ENCODE data around the gene NDUFAF8. TPM values are rescaled to one million over a fixed set of nuclear protein-coding genes. Genes with fewer than 3 reads are reported as not detected.

NDUFAF8 gene
- total RNA-seq, 2 experiments from 2014 or later: 42.3 to 48.3 TPM

DNA sequence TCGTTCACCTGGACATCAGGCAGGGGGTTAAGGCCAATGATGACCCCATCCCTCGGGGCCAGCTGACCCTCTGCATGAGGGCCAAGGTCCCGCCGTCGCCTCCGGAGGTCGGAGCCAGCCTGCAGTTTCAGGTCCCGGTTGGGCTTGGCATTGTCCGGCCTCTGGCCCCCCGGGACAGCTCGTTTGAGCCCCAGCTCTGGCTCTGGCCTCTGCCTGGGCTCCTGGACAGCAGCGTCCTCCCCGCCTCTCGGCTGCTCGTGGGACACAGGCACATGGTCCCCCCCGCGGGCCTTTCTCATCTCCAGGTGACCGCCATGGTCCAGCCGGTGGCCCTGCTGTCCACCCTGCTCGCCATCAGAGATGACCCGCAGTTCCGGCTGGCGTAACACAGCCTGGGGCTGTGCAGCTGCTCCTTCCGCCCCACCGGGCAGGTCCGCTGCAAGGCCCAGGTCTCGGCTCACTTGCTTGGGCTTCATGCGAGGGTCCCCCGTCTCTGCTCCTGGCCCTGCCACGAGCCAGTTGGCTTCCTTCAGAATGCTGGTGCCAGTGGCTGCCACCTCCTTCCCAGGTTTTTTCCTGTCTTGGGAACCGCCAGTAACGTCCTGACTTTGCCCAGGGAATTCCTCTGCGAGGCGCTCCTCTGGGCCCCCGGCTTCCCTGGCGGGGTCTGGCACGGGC is 6.7 kb downstream of the NDUFAF8 start:
- H3K27me3 Mint-ChIP-seq (ENCODE audit: low read depth): no peaks in the 10 kb centered on the region
- H3K27ac Mint-ChIP-seq: no peak overlapping the region
- DNase-seq: no peak
- H3K4me1 Mint-ChIP-seq (ENCODE audit: low read depth): peaks cover 17% of the 10 kb centered on the region
- POLR2A ChIA-PET: interaction anchor here (0.5 kb wide), 1 partner anchor 638 kb away, joined by 5 read pairs; no protein-coding TSS in a partner anchor
- H3K36me3 Mint-ChIP-seq (ENCODE audit: low read depth): peaks cover 23% of the 10 kb centered on the region
- CTCF ChIA-PET: no interaction called here
- no peak overlapping the region for H3K4me3 Mint-ChIP-seq
- H3K9me3 Mint-ChIP-seq (ENCODE audit: insufficient read depth): no peaks in the 10 kb centered on the region
- ATAC-seq: no peak

- ChIA-PET POLR2A (no interaction called here), CTCF (no interaction called here)
- Mint-ChIP-seq H3K36me3 (ENCODE audit: low read depth) (peaks cover 23% of the 10 kb centered on the region), H3K4me1 (ENCODE audit: low read depth) (peaks cover 12% of the 10 kb centered on the region), H3K27ac (no peak overlapping the region), H3K4me3 (no peak overlapping the region), H3K27me3 (ENCODE audit: low read depth) (no peaks in the 10 kb centered on the region), H3K9me3 (ENCODE audit: insufficient read depth) (no peaks in the 10 kb centered on the region)
- no peak for DNase-seq
- ATAC-seq: no peak
Observed at GRCh38 chr17:81246343-81246670, 7.2 kb downstream of the NDUFAF8 start.

DNA sequence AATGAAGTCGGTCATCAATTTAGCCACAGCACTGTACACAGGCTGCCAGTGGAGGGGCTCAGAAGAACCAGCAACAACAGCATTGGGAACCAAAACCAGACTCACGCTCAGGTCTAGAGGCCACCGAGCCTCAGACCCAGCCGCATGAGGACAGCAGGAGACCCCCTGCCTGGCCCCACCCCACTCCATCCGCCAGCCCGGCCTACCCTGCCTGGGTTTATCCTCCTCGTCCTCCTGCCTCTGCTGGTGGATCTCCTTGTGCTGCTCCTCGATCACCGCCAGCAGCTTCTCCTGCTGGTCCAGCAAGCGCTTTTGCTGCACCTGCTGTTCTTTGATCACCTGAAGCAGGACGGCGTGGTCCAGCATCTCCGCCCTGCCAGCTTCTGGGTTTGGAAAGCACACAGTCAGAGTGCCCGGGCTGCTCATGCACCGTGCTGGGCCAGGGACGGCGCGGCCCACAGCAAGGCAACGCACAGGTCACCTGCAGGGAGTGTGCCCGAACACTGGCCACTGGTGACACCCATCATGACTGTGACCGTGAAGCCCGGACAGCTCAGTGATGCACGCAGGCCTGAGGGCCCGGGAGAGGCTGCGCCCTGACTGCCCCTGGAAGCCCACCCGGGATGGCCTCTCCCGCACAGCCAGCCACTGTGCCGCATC is 7.7 kb downstream of the NDUFAF8 start:
- ATAC-seq: no peak
- CTCF ChIA-PET: no interaction called here
- no peak for DNase-seq
- POLR2A ChIA-PET: no interaction called here
- H3K36me3 Mint-ChIP-seq (ENCODE audit: low read depth): peaks cover 23% of the 10 kb centered on the region
- H3K27me3 Mint-ChIP-seq (ENCODE audit: low read depth): no peaks in the 10 kb centered on the region
- no peaks in the 10 kb centered on the region for H3K9me3 Mint-ChIP-seq (ENCODE audit: insufficient read depth)
- peaks cover 12% of the 10 kb centered on the region for H3K4me1 Mint-ChIP-seq (ENCODE audit: low read depth)
- H3K4me3 Mint-ChIP-seq: no peak overlapping the region
- peak overlapping the region; percentile 30 for H3K27ac Mint-ChIP-seq

DNA sequence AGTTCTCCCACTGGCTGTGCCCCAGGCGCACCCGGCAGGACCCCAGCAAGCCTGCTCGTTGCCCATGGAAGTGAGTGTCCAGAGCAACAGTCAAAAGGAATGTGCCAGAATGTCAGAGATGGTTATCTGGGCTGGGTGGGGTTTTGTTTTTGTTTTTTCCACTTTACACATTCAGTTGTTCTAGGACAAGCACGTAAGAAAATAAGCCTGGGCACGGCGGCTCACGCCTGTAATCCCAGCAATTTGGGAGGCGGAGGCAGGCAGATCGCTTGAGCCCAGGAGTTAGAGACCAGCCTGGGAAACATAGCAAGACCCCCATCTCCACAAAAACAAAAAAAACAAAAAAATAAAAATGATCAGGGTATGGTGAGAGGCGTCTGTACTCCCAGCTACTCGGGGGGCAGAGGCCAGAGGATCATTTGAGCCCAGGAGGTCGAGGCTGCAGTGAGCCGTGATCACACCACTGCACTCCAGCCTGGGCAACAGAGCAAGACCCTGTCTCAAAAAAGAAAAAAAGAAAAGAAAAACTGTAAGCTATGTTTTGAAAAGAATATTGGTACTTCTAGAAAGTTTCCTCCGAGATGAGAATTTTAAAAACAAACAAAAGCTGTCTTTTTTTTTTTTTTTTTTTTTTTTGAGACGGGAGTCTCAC is 8.3 kb downstream of the NDUFAF8 start:
- DNase-seq (no peak), ATAC-seq (no peak)
- no peak overlapping the region for H3K27ac Mint-ChIP-seq
- no peaks in the 10 kb centered on the region for H3K9me3 Mint-ChIP-seq (ENCODE audit: insufficient read depth)
- H3K4me1 Mint-ChIP-seq (ENCODE audit: low read depth): peaks cover 10% of the 10 kb centered on the region
- H3K36me3 Mint-ChIP-seq (ENCODE audit: low read depth): peaks cover 20% of the 10 kb centered on the region
- no peak overlapping the region for H3K4me3 Mint-ChIP-seq
- H3K27me3 Mint-ChIP-seq (ENCODE audit: low read depth): no peaks in the 10 kb centered on the region
- CTCF ChIA-PET: no interaction called here
- POLR2A ChIA-PET: interaction anchor here (1.3 kb wide), 1 partner anchor 8 kb away, joined by 5 read pairs; the partner anchor contains the start of genes NDUFAF8 and TEPSIN

DNA sequence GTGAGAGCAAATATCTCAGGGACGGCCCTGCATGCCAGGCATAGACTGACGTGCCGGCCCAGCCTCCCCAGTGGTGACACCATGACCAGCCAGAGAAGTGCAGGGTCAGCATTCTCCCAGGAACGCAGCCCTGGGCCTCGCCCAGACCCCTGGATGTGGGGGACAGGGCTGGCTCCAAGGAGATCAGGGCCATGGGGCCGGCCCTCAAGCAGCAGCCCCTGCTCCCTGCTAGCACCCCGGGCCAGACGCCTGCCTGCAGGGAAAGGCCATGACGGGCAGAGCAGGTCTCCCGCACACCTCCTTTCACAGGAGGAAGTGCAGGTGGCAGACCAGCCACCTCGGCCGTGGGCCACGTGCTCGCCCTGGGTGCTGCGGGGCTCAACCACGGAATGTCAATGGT is 9.5 kb downstream of the NDUFAF8 start:
- H3K9me3 Mint-ChIP-seq (ENCODE audit: insufficient read depth): no peaks in the 10 kb centered on the region
- ATAC-seq: no peak
- no peak overlapping the region for H3K4me3 Mint-ChIP-seq
- peaks cover 13% of the 10 kb centered on the region for H3K4me1 Mint-ChIP-seq (ENCODE audit: low read depth)
- H3K27me3 Mint-ChIP-seq (ENCODE audit: low read depth): no peaks in the 10 kb centered on the region
- H3K36me3 Mint-ChIP-seq (ENCODE audit: low read depth): peaks cover 27% of the 10 kb centered on the region
- no peak for DNase-seq
- CTCF ChIA-PET: no interaction called here
- POLR2A ChIA-PET: interaction anchor here (1.3 kb wide), 1 partner anchor 9 kb away, joined by 5 read pairs; the partner anchor contains the start of genes NDUFAF8 and TEPSIN
- no peak overlapping the region for H3K27ac Mint-ChIP-seq

GRCh38 chr17:81249223-81250040 is 10.3 kb downstream of the NDUFAF8 start:
- H3K4me1 Mint-ChIP-seq (ENCODE audit: low read depth): peaks cover 13% of the 10 kb centered on the region
- no peak for ATAC-seq
- CTCF ChIA-PET: no interaction called here

DNA sequence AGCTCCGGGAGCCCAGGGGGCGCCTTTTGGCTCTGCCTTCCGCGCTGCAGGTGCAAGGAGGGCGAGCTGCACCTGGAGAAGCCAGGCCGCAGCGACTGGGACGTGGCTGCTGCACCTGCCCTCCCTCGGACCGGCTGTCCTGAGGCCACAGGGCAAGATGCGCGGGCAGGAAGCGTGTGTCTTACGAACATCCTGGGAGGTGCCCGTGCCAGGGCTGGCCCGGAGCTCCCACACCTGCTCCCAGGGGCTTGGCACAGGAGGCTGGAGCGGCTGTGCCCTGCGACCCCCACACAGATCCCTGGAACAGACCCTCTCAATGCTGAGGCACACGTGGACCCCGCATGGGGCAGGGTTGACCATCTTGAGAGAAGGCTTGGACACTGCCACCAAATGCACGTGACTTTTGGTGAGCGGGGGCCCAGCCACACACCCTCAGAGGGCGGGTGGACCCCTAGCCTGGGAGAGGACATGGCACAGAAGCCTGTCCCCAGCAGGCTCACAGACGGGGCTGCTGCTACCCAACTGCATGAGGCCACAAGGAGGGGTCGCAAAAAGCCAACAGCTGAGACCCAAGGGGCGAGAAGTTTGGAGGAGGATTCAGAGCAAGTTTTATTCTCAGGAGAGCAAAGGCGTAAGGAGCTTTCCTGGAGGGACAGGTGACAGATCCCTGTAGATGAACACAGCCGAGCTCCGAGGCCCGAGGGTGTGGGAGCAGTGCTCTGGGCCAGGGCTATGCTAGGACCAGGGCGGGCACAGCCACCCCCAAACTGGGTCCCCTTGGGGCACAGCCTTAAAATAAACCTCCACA is 11.4 kb downstream of the NDUFAF8 start:
- no peak for DNase-seq
- ChIA-PET POLR2A (no interaction called here), CTCF (no interaction called here)
- Mint-ChIP-seq H3K9me3 (ENCODE audit: insufficient read depth) (no peaks in the 10 kb centered on the region), H3K4me1 (ENCODE audit: low read depth) (peaks cover 11% of the 10 kb centered on the region), H3K4me3 (no peak overlapping the region), H3K27me3 (ENCODE audit: low read depth) (no peaks in the 10 kb centered on the region), H3K36me3 (ENCODE audit: low read depth) (peaks cover 24% of the 10 kb centered on the region), H3K27ac (no peak overlapping the region)
- no peak for ATAC-seq

More at GRCh38 chr17:81249223-81250040, 10.3 kb downstream of the NDUFAF8 start:
- POLR2A ChIA-PET: interaction anchor here (0.6 kb wide), 1 partner anchor 16 kb away, joined by 3 read pairs; no protein-coding TSS in a partner anchor
- Mint-ChIP-seq H3K4me3 (no peak overlapping the region), H3K36me3 (ENCODE audit: low read depth) (peaks cover 27% of the 10 kb centered on the region), H3K27ac (no peak overlapping the region), H3K9me3 (ENCODE audit: insufficient read depth) (no peaks in the 10 kb centered on the region), H3K27me3 (ENCODE audit: low read depth) (no peaks in the 10 kb centered on the region)
- no peak for DNase-seq

- ATAC-seq (no peak), DNase-seq (no peak)
- Mint-ChIP-seq H3K27ac (no peak overlapping the region), H3K9me3 (ENCODE audit: insufficient read depth) (no peaks in the 10 kb centered on the region), H3K36me3 (ENCODE audit: low read depth) (peaks cover 24% of the 10 kb centered on the region), H3K4me1 (ENCODE audit: low read depth) (peaks cover 11% of the 10 kb centered on the region), H3K27me3 (ENCODE audit: low read depth) (no peaks in the 10 kb centered on the region), H3K4me3 (no peak overlapping the region)
- ChIA-PET POLR2A (interaction anchor here (0.9 kb wide), 1 partner anchor 11 kb away, joined by 3 read pairs; no protein-coding TSS in a partner anchor), CTCF (interaction anchor here (2.5 kb wide), 1 partner anchor 233 kb away, joined by 26 read pairs; no protein-coding TSS in a partner anchor)
Observed at GRCh38 chr17:81251094-81251708, 12.1 kb downstream of the NDUFAF8 start.

GRCh38 chr17:81251709-81252301 is 12.7 kb downstream of the NDUFAF8 start:
- CTCF ChIA-PET: interaction anchor here (2.5 to 3.8 kb wide), 2 partner anchors 44 to 233 kb away, joined by 16 to 26 read pairs; partner anchors contain the start of gene SLC38A10
- H3K36me3 Mint-ChIP-seq (ENCODE audit: low read depth): peaks cover 24% of the 10 kb centered on the region
- ATAC-seq (peak; percentile 11), DNase-seq (no peak)
- no peak overlapping the region for H3K4me3 Mint-ChIP-seq
- H3K27me3 Mint-ChIP-seq (ENCODE audit: low read depth): no peaks in the 10 kb centered on the region
- H3K27ac Mint-ChIP-seq: no peak overlapping the region
- no peaks in the 10 kb centered on the region for H3K9me3 Mint-ChIP-seq (ENCODE audit: insufficient read depth)
- POLR2A ChIA-PET: interaction anchor here (0.9 kb wide), 1 partner anchor 11 kb away, joined by 3 read pairs; no protein-coding TSS in a partner anchor
- peaks cover 11% of the 10 kb centered on the region for H3K4me1 Mint-ChIP-seq (ENCODE audit: low read depth)

- no peak overlapping the region for H3K4me3 Mint-ChIP-seq
- CTCF ChIA-PET: interaction anchor here (0.7 to 3.8 kb wide), 13 partner anchors 10 to 348 kb away, joined by 3 to 26 read pairs (median 4); partner anchors contain the start of genes BAHCC1, CEP131, FAAP100 and NDUFAF8
- H3K27me3 Mint-ChIP-seq (ENCODE audit: low read depth): no peaks in the 10 kb centered on the region
- POLR2A ChIA-PET: no interaction called here
- DNase-seq: no peak
- H3K9me3 Mint-ChIP-seq (ENCODE audit: insufficient read depth): no peaks in the 10 kb centered on the region
- H3K4me1 Mint-ChIP-seq (ENCODE audit: low read depth): peaks cover 11% of the 10 kb centered on the region
- ATAC-seq: no peak
- H3K27ac Mint-ChIP-seq: no peak overlapping the region
- peaks cover 24% of the 10 kb centered on the region for H3K36me3 Mint-ChIP-seq (ENCODE audit: low read depth)
Observed at GRCh38 chr17:81252326-81252986, 13.3 kb downstream of the NDUFAF8 start.
